GM12874 (cell line): ENCODE results near the gene MAGIX.

Experiments
- CTCF ChIP-seq: IDR thresholded peaks from 2 replicates; pipeline ENCODE4 v1.5.1; 2011; ENCODE audit warnings: low read depth, mild to moderate bottlenecking, control low read depth, low read length, moderate library complexity; ENCODE audit not compliant: insufficient read depth

The MAGIX gene

DNA sequence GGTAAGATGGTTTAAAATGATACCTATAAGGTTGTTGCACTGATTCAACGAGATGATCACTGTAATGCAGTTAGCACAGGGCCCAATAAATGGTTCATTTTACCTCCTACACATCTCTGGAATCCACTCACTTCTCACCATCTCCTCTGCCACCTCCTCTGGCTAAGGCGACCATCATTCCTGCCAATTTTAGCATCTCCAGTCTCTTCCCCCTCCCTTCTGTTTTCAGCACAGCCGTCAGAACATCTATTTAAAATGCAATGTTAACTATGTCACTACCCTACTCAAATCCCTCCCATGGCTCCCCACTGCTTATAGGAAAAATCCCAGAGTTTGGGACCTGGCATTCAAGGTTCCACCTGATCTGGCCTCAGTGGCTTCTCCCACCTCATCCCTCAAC is 41.0 kb downstream of the MAGIX start:
- no peak for TF ChIP-seq CTCF

DNA sequence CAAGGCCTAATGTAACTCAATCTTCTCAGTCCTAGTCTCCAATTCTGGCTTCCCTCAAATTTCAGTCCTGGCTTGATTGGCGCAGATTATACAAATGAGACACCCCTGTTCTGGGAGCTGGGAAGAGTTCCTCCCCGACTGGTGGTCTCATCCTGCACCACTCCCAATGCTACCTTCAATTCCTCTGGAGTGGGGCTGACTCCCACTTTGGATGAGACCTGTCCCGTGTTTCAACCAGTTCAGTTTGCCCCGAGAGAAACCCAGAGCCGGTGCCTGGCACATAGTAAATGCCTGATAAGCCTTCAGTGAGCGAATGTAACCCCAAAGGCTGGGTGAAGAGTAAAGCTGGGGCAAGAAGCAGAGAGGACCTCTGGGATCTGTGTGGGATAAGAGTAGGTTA is 41.5 kb downstream of the MAGIX start:
- TF ChIP-seq CTCF = no peak

- no peak for TF ChIP-seq CTCF
Measured at GRCh38 chrX:49204709-49205108, 42.2 kb downstream of the MAGIX start.

GRCh38 chrX:49205443-49205842 is 42.9 kb downstream of the MAGIX start:
- TF ChIP-seq CTCF = no peak

DNA sequence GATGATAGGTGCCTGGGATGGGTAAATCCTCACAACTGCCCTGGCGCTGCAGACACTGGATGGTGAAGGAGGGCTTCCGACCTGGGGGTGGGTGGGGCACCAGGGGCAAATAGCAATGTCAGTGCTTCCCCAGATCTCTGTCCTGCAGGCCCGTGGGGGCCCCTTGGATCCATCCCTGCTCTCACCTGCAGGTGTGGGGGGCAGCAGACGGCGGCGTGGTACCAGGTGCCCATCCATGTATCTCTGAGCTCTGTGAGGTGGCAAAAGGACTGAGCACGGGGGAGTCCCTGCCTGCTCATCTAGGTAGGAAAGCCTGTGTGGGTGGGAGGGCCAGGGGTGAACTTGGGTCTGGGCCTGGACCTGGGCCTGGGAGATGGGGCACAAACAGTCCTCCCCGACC is 44.0 kb downstream of the MAGIX start:
- TF ChIP-seq CTCF = no peak

DNA sequence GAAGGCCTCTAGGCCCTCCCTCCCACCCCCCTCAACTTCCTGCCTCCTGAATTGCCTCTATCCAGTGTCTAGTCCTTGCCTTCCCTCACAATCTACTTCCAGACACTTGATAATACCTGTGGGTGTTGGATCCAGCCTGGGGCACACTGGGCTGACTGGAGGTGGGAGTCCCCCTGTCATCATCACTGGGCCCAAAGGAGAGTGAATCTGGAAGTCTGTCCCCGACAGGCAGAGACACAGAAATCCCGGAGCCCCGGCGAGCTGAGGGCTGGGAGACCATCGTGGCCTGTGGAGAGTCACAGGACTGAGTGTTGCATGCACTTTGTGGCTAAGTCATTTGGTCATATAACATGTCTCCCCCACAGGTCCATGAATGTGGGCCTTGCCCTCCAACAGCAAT is 45.8 kb downstream of the MAGIX start:
- TF ChIP-seq CTCF = no peak

DNA sequence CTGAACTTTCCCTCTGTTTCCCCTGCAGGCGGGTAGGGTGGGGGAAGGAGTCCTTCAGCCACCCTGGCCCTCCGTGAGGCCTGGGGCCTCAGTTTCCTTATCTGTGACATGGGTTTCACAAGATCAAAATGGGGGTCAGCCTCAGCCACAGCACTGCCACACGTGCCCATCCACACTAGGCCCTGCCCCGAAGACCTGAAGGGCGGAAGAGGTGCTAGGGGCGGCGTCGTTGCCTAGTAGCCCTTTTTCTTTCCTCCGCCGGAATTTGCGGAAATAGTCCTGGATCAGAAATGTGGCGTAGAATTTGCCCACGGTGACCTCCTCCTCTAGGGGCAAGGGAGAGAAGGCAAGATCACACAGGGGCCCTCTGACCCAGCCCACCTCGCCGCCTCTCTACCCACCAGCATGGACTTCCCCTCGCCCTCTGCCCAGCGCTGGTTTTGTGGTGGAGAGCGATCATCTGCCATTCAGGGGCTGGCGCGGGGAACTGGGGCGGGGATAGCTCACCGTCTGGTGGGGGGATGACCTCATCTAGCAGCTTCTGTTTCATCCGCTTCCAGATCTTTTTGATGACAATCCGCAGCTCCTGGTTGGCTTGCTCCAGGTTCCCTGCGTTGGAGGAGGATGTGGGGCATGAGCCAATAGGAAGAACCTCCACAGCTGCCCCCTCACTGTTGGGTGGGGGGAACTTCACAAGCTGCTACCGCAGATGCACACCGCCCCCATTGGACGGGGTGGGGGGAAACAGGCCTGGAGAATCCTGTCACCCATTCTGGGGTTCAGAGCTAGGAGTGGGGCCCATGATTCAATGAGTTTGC is 47.1 kb downstream of the MAGIX start:
- TF ChIP-seq CTCF = no peak
